ENCODE results near the gene ADCY2.

Gene ADCY2

GRCh38 chr5:7813576-7813975 is 417.6 kb downstream of the ADCY2 start:
- no peak for DNase-seq
- Histone ChIP-seq H3K27ac (no peak overlapping the region), H3K27me3 (replicated peaks) (no peaks in the 10 kb centered on the region), H3K4me3 (ENCODE audit: low read depth, low read length) (no peak overlapping the region), H3K36me3 (replicated peaks) (no peaks in the 10 kb centered on the region)
- TF ChIP-seq CTCF (IDR thresholded peaks at IDR 0.05; ENCODE audit: low read depth, low read length, missing control alignments) = no peak
- in situ Hi-C loops (cut with HindIII; ENCODE audit: low pct_ligation_motif_present, low sequenced_read_pairs) = no loop called here

- Histone ChIP-seq H3K4me3 (ENCODE audit: low read depth, low read length) (no peak overlapping the region), H3K27ac (no peak overlapping the region), H3K27me3 (replicated peaks) (no peaks in the 10 kb centered on the region), H3K36me3 (replicated peaks) (no peaks in the 10 kb centered on the region)
- in situ Hi-C loops (cut with HindIII; ENCODE audit: low pct_ligation_motif_present, low sequenced_read_pairs) = no loop called here
- no peak for DNase-seq
- no peak for TF ChIP-seq CTCF (IDR thresholded peaks at IDR 0.05; ENCODE audit: low read depth, low read length, missing control alignments)
These were observed 418.9 kb downstream of the ADCY2 start for GRCh38 chr5:7814816-7815215.

- TF ChIP-seq CTCF (IDR thresholded peaks at IDR 0.05; ENCODE audit: low read depth, low read length, missing control alignments) = peak; percentile 88
- no peak overlapping the region for H3K4me3 ChIP-seq (ENCODE audit: low read depth, low read length)
- in situ Hi-C loops (cut with HindIII; ENCODE audit: low pct_ligation_motif_present, low sequenced_read_pairs) = no loop called here
These were observed 420.1 kb downstream of the ADCY2 start for GRCh38 chr5:7815892-7816534.

GRCh38 chr5:7816535-7816901 is 420.6 kb downstream of the ADCY2 start:
- Histone ChIP-seq H3K4me3 (ENCODE audit: low read depth, low read length) (no peak overlapping the region), H3K36me3 (replicated peaks) (no peaks in the 10 kb centered on the region), H3K27me3 (replicated peaks) (no peaks in the 10 kb centered on the region), H3K27ac (no peak overlapping the region)
- in situ Hi-C loops (cut with HindIII; ENCODE audit: low pct_ligation_motif_present, low sequenced_read_pairs) = no loop called here
- no peak for TF ChIP-seq CTCF (IDR thresholded peaks at IDR 0.05; ENCODE audit: low read depth, low read length, missing control alignments)
- DNase-seq = no peak

More at GRCh38 chr5:7815892-7816534, 420.1 kb downstream of the ADCY2 start:
- peak; percentile 48 for DNase-seq
- Histone ChIP-seq H3K36me3 (replicated peaks) (no peaks in the 10 kb centered on the region), H3K27ac (no peak overlapping the region), H3K27me3 (replicated peaks) (no peaks in the 10 kb centered on the region)

- Histone ChIP-seq H3K27me3 (replicated peaks) (no peaks in the 10 kb centered on the region), H3K4me3 (ENCODE audit: low read depth, low read length) (no peak overlapping the region), H3K36me3 (replicated peaks) (no peaks in the 10 kb centered on the region), H3K27ac (no peak overlapping the region)
- no peak for DNase-seq
- no peak for TF ChIP-seq CTCF (IDR thresholded peaks at IDR 0.05; ENCODE audit: low read depth, low read length, missing control alignments)
- in situ Hi-C loops (cut with HindIII; ENCODE audit: low pct_ligation_motif_present, low sequenced_read_pairs) = no loop called here
These were observed 426.5 kb downstream of the ADCY2 start for GRCh38 chr5:7822449-7822848.

GRCh38 chr5:7823594-7823993 is 427.7 kb downstream of the ADCY2 start:
- in situ Hi-C loops (cut with HindIII; ENCODE audit: low pct_ligation_motif_present, low sequenced_read_pairs) = no loop called here
- TF ChIP-seq CTCF (IDR thresholded peaks at IDR 0.05; ENCODE audit: low read depth, low read length, missing control alignments) = no peak
- no peak overlapping the region for H3K27ac ChIP-seq
- H3K4me3 ChIP-seq (ENCODE audit: low read depth, low read length) = no peak overlapping the region
- H3K36me3 ChIP-seq (replicated peaks) = no peaks in the 10 kb centered on the region
- H3K27me3 ChIP-seq (replicated peaks) = no peaks in the 10 kb centered on the region
- DNase-seq = no peak

All from brain microvascular endothelial cell (primary cell).